Fibroblast of lung (primary cell): Measurements from ENCODE around the gene SH3GL3. TPM values are rescaled to one million over a fixed set of nuclear protein-coding genes. Genes with fewer than 3 reads are reported as not detected.

Experiments
- DNase-seq, 2 donors: peaks; one replicate each; pipeline versions ENCODE4 v3.0.0 to v3.0.0-alpha.2; 2010; ENCODE audit warnings: low read depth in 2 of 2
- H2AFZ ChIP-seq: 2 replicates; pipeline ENCODE4 v1.5.1; 2012; ENCODE audit warnings: low read length, control low read depth, inconsistent platforms
- H3K27ac ChIP-seq: 2 replicates; pipeline ENCODE4 v1.5.1; 2011; ENCODE audit warnings: low read length, control low read depth; ENCODE audit not compliant: insufficient read depth
- H3K27me3 ChIP-seq: 2 replicates; pipeline ENCODE4 v1.5.1; 2011; ENCODE audit warnings: mild to moderate bottlenecking, low read length; ENCODE audit not compliant: control insufficient read depth, insufficient read depth
- H3K36me3 ChIP-seq: 2 replicates; pipeline ENCODE4 v1.5.1; 2011; ENCODE audit warnings: low read length; ENCODE audit not compliant: control insufficient read depth, insufficient read depth
- H3K4me1 ChIP-seq: 2 replicates; pipeline ENCODE4 v1.5.1; 2011; ENCODE audit warnings: low read length; ENCODE audit not compliant: control insufficient read depth, insufficient read depth; ENCODE audit errors: extremely low read depth
- H3K4me2 ChIP-seq: 2 replicates; pipeline ENCODE4 v1.5.1; 2011; ENCODE audit warnings: low read length, control low read depth; ENCODE audit not compliant: insufficient read depth; ENCODE audit errors: extremely low read depth
- H3K4me3 ChIP-seq, 4 experiments: fragments of 200-600 bp in 1 of 4; sonication (generic) in 1 of 4; replicated peaks in 1 of 4; 2 replicates each; pipeline ENCODE4 v1.5.1; 2011 to 2016; ENCODE audit warnings: low read length in 4 of 4, low read depth in 3 of 4, mild to moderate bottlenecking in 3 of 4, control low read depth in 2 of 4, inconsistent platforms in 1 of 4, mixed read lengths in 1 of 4; ENCODE audit not compliant: insufficient read depth in 1 of 4; ENCODE audit errors: control extremely low read depth in 1 of 4
- H3K79me2 ChIP-seq: 2 replicates; pipeline ENCODE4 v1.5.1; 2012; ENCODE audit warnings: mild to moderate bottlenecking, low read length, inconsistent platforms; ENCODE audit not compliant: control insufficient read depth, insufficient read depth
- H3K9ac ChIP-seq: 2 replicates; pipeline ENCODE4 v1.5.1; 2011; ENCODE audit warnings: mild to moderate bottlenecking, low read length, control low read depth; ENCODE audit not compliant: insufficient read depth
- H3K9me3 ChIP-seq: 2 replicates; pipeline ENCODE4 v1.5.1; 2012; ENCODE audit warnings: low read depth, low read length; ENCODE audit not compliant: control insufficient read depth, insufficient read depth
- H4K20me1 ChIP-seq: 2 replicates; pipeline ENCODE4 v1.5.1; 2011; ENCODE audit warnings: low read length; ENCODE audit not compliant: control insufficient read depth, insufficient read depth; ENCODE audit errors: extremely low read depth
- EZH2 ChIP-seq: IDR thresholded peaks from 2 replicates; pipeline ENCODE4 v1.5.1; 2012; ENCODE audit warnings: low read length, control low read depth, mild to moderate bottlenecking; ENCODE audit errors: missing control alignments
- polyA plus RNA-seq, 2 donors: library from polyadenylated mRNA; depleted of rRNA in 1 of 2; stranded (reverse) in 1 of 2; unstranded in 1 of 2; fragments of >200 nt; gene quantifications; 2 replicates each; pipeline ENCODE4 v1.2.1, GENCODE V29; 2011 to 2012; ENCODE audit warnings: missing spikeins in 1 of 2
- total RNA-seq: library from RNA; depleted of rRNA; stranded (reverse); fragments of >200 nt; gene quantifications from 2 replicates; pipeline ENCODE4 v1.2.1, GENCODE V29; 2014
- TF ChIP-seq, protein P1 (sequence below), 2 donors: IDR thresholded peaks in 1 of 2; conservative IDR thresholded peaks in 1 of 2; 1 replicate in 1 of 2; 2 replicates in 1 of 2; pipeline ENCODE4 v1.5.1; 2011 to 2012; ENCODE audit warnings: low read length in 2 of 2, control low read depth in 1 of 2, inconsistent platforms in 1 of 2, low read depth in 1 of 2, mild to moderate bottlenecking in 1 of 2

SH3GL3 gene
- total and polyA plus RNA-seq, 2 donors (not counting 1 experiment from before 2014, with no cell fraction given) = under 0.01 to 0.05 TPM

DNA sequence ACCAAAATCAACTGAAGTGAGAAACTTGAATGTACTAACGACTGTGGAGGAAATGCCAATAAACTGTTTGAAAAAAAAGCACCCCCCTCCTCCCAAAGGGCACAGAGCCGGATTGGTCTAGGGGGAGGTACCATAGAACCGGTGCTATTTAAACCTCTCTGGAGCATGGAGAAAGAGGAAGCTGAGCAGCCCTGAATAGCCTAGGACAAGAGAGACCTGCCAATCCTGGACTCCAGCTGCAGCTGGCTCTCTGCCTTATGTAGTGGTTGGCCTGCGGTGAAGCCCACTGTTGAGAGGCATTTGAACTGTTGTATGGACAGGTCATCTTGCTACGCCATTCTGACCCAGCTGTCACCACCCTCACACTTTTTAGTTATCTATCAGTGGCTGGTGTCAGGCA is 1.5 kb upstream of the SH3GL3 start:
- TF ChIP-seq, protein P1, sequence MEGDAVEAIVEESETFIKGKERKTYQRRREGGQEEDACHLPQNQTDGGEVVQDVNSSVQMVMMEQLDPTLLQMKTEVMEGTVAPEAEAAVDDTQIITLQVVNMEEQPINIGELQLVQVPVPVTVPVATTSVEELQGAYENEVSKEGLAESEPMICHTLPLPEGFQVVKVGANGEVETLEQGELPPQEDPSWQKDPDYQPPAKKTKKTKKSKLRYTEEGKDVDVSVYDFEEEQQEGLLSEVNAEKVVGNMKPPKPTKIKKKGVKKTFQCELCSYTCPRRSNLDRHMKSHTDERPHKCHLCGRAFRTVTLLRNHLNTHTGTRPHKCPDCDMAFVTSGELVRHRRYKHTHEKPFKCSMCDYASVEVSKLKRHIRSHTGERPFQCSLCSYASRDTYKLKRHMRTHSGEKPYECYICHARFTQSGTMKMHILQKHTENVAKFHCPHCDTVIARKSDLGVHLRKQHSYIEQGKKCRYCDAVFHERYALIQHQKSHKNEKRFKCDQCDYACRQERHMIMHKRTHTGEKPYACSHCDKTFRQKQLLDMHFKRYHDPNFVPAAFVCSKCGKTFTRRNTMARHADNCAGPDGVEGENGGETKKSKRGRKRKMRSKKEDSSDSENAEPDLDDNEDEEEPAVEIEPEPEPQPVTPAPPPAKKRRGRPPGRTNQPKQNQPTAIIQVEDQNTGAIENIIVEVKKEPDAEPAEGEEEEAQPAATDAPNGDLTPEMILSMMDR (conservative IDR thresholded peaks at IDR 0.05 in 1 of 2, IDR thresholded peaks at IDR 0.05 in 1 of 2; ENCODE audit: low read depth in 1 of 2, low read length in 2 of 2) = no peak
- TF ChIP-seq EZH2 = no peak
- Histone ChIP-seq H2AFZ (no peak overlapping the region), H4K20me1 (no peaks in the 10 kb centered on the region), H3K27me3 (peaks cover 5% of the 10 kb centered on the region), H3K4me3 (no peak overlapping the region), H3K9ac (no peak overlapping the region), H3K27ac (no peak overlapping the region), H3K79me2 (no peaks in the 10 kb centered on the region), H3K4me2 (no peak overlapping the region), H3K4me1 (peaks cover 3% of the 10 kb centered on the region), H3K9me3 (no peaks in the 10 kb centered on the region), H3K36me3 (no peaks in the 10 kb centered on the region)
- no peak for DNase-seq

- Histone ChIP-seq H3K36me3 (no peaks in the 10 kb centered on the region), H3K4me2 (no peak overlapping the region)
Measured at GRCh38 chr15:83446417-83446816, 724 bp upstream of the SH3GL3 start.

GRCh38 chr15:83449250-83449671 is 2.1 kb downstream of the SH3GL3 start:
- Histone ChIP-seq H3K36me3 (no peaks in the 10 kb centered on the region), H3K4me3 (no peak overlapping the region), H3K9me3 (no peaks in the 10 kb centered on the region), H3K4me2 (no peak overlapping the region), H3K4me1 (peaks cover 3% of the 10 kb centered on the region), H3K27me3 (peaks cover 5% of the 10 kb centered on the region), H3K27ac (no peak overlapping the region), H3K9ac (no peak overlapping the region), H4K20me1 (no peaks in the 10 kb centered on the region), H2AFZ (no peak overlapping the region), H3K79me2 (no peaks in the 10 kb centered on the region)
- TF ChIP-seq, protein P1 (conservative IDR thresholded peaks at IDR 0.05 in 1 of 2, IDR thresholded peaks at IDR 0.05 in 1 of 2; ENCODE audit: low read depth in 1 of 2, low read length in 2 of 2) = no peak
- no peak for TF ChIP-seq EZH2
- DNase-seq = no peak

More at GRCh38 chr15:83446417-83446816, 724 bp upstream of the SH3GL3 start:
- Histone ChIP-seq H3K9ac (no peak overlapping the region), H3K79me2 (no peaks in the 10 kb centered on the region), H3K27me3 (peaks cover 5% of the 10 kb centered on the region), H3K27ac (no peak overlapping the region), H2AFZ (no peak overlapping the region), H3K4me3 (no peak overlapping the region), H3K9me3 (no peaks in the 10 kb centered on the region), H3K4me1 (peaks cover 3% of the 10 kb centered on the region), H4K20me1 (no peaks in the 10 kb centered on the region)
- DNase-seq = no peak
- TF ChIP-seq, protein P1 (conservative IDR thresholded peaks at IDR 0.05 in 1 of 2, IDR thresholded peaks at IDR 0.05 in 1 of 2; ENCODE audit: low read depth in 1 of 2, low read length in 2 of 2) = no peak
- TF ChIP-seq EZH2 = no peak
